NB4 (cell line): ENCODE results near the gene C6orf47.
"Not testable (repeated sequence)": the region's sequence is repeated elsewhere in the genome, so short reads cannot be mapped to it uniquely, and the experiment has no call there.

Experiments used
- DNase-seq: peaks from one replicate; pipeline ENCODE4 v3.0.0; 2010; ENCODE audit warnings: low read depth
- H3K4me3 ChIP-seq: one replicate; pipeline ENCODE4 v1.5.1; 2011; ENCODE audit warnings: mild to moderate bottlenecking, low read depth, low read length, moderate library complexity
- MYC ChIP-seq: IDR thresholded peaks from 2 replicates; pipeline ENCODE4 v1.6.1; 2011; ENCODE audit warnings: low read depth, low read length
- POLR2A ChIP-seq: IDR thresholded peaks from 2 replicates; pipeline ENCODE4 v1.6.1; 2011; ENCODE audit warnings: mild to moderate bottlenecking; ENCODE audit not compliant: insufficient read length; ENCODE audit errors: extremely low read depth
- TF ChIP-seq, protein P1 (sequence below): IDR thresholded peaks from 2 replicates; pipeline ENCODE4 v1.6.1; 2011; ENCODE audit warnings: low read depth, low read length
- TF ChIP-seq, protein P2 (sequence below): IDR thresholded peaks from one replicate; pipeline ENCODE4 v1.5.1; 2012; ENCODE audit warnings: low read depth, low read length

C6orf47 gene, protein sequence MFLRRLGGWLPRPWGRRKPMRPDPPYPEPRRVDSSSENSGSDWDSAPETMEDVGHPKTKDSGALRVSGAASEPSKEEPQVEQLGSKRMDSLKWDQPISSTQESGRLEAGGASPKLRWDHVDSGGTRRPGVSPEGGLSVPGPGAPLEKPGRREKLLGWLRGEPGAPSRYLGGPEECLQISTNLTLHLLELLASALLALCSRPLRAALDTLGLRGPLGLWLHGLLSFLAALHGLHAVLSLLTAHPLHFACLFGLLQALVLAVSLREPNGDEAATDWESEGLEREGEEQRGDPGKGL

DNA sequence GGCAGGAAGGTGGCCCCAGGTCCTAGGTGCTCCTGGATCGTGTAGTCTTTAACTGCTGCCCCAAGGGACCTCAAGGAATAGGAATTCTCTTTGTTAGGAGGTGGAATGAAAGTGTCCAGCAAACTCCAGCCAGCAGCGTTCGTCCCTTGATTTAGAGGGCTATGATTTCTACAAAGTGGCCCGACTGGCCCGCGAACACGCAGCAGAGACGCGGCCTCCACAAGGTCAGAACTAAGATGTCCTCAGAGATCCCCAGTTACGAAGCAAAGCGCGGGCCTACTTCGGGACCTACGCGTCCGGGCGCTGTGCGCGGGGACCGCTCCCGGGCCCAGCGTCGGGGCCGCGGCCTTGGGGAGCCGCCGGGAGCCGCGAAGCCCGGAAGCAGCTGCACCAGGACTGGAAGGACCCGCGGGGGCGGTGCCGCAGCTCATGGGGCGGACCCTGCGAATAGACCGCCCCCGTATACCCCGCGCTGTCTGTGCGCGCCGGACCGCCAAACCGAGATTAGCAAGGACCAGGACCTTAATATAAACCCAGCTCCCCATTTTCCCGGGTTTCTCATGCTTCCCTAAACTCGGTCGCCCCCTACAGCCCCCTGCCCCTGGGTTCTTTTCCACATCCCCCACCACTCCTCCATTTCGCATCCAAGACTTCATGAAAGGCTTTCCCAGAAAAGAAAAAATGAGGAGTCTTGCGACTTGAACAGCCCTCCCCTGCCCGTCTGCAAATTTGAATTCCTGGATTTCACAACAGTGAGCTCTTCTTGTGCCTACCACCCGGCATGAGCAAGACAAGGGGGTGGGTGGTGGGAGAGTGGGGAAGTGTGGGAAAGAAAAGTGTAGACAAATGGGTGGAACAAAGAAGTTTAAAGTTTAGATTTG is at the start of gene C6orf47:
TSS of gene C6orf47 (minus strand) at position 398 of the 881 bp plus-strand sequence. CDS start 831 bp downstream, outside the sequence.
- peak within 1 kb of the TSS; percentile 90 for H3K4me3 ChIP-seq
- TF ChIP-seq, protein P1, sequence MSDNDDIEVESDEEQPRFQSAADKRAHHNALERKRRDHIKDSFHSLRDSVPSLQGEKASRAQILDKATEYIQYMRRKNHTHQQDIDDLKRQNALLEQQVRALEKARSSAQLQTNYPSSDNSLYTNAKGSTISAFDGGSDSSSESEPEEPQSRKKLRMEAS, result peak; percentile 57; the same call in 1 of the 2 replicates
- TF ChIP-seq MYC (no peak; the same call in 1 of the 2 replicates), POLR2A (peak; percentile 75)
- DNase-seq, result peak; percentile 95

DNA sequence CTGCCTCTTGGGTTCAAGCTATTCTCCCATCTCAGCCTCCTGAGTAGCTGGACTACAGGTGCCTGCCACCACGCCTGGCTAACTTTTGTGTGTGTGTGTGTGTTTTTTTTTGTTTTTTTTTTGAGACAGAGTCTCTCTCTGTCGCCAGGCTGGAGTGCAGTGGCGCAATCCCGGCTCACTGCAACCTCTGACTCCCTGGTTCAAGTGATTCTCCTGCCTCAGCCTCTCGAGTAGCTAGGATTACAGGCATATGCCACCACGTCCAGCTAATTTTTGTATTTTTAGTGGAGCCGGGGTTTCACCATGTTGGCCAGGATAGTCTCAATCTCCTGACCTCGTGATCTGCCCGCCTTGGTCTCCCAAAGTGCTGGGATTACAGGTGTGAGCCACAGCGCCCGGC is 48.6 kb upstream of the C6orf47 start:
- H3K4me3 ChIP-seq, DNase-seq: not testable (repeated sequence)

DNA sequence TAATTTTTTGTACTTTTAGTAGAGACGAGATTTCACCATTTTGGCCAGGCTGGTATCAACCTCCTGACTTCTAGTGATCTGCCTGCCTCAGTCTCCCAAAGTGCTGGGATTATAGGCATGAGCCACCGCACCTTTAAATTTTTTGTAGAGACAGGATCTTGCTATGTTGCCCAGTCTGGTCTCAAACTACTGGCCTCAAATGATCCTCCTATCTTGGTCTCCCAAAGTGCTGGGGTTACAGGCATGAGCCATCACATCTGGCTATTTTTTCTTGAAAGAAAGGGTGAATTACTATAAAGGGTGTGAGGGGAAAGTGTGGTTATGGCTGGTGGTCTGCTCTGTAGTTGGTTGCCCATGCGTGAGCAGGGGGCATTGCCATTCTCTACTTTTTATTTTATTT is 47.6 kb upstream of the C6orf47 start:
- DNase-seq, result no peak
- TF ChIP-seq, protein P1, result no peak
- TF ChIP-seq MYC (no peak), POLR2A (no peak)
- TF ChIP-seq, protein P2, sequence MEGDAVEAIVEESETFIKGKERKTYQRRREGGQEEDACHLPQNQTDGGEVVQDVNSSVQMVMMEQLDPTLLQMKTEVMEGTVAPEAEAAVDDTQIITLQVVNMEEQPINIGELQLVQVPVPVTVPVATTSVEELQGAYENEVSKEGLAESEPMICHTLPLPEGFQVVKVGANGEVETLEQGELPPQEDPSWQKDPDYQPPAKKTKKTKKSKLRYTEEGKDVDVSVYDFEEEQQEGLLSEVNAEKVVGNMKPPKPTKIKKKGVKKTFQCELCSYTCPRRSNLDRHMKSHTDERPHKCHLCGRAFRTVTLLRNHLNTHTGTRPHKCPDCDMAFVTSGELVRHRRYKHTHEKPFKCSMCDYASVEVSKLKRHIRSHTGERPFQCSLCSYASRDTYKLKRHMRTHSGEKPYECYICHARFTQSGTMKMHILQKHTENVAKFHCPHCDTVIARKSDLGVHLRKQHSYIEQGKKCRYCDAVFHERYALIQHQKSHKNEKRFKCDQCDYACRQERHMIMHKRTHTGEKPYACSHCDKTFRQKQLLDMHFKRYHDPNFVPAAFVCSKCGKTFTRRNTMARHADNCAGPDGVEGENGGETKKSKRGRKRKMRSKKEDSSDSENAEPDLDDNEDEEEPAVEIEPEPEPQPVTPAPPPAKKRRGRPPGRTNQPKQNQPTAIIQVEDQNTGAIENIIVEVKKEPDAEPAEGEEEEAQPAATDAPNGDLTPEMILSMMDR, result no peak
- H3K4me3 ChIP-seq, result no peak overlapping the region

DNA sequence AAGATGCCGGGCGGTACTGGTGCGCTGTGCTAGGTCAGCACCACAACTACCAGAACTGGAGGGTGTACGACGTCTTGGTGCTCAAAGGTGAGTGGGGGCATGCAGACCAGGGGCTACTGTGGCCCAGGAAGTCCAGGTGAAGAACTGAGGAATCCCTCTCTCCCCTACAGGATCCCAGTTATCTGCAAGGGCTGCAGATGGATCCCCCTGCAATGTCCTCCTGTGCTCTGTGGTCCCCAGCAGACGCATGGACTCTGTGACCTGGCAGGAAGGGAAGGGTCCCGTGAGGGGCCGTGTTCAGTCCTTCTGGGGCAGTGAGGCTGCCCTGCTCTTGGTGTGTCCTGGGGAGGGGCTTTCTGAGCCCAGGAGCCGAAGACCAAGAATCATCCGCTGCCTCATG is 47.1 kb upstream of the C6orf47 start:
- TF ChIP-seq MYC (no peak), POLR2A (no peak)
- TF ChIP-seq, protein P2, result no peak
- TF ChIP-seq, protein P1, result no peak
- H3K4me3 ChIP-seq, result no peak overlapping the region
- no peak for DNase-seq

DNA sequence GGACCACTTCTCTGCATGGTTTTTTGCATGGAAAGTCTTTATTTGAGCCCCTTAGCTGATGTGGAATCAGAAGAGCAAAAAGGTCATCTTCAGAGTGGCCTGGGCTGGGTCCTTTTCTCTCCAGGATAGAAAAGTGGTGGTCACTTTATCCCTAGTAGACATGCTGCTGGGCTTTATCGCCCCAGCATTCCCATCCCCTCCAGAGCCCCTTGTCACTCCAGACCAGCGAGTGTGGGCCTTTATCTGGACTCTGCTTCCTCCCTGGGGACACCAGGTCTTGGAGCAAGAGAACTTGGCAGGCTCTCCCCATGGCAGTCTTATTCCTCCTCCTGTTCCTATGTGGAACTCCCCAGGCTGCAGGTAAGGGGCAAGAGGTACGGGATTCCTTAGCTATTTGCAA is 46.0 kb upstream of the C6orf47 start, which contains the start of gene LY6G6F:
TSS of gene LY6G6F (plus strand) at position 268 of the 400 bp plus-strand sequence. CDS start at position 309, 41 bp downstream.
- no peak for DNase-seq
- TF ChIP-seq MYC (no peak), POLR2A (no peak)
- TF ChIP-seq, protein P2, result no peak
- TF ChIP-seq, protein P1, result no peak
- no peak within 1 kb of the TSS for H3K4me3 ChIP-seq

DNA sequence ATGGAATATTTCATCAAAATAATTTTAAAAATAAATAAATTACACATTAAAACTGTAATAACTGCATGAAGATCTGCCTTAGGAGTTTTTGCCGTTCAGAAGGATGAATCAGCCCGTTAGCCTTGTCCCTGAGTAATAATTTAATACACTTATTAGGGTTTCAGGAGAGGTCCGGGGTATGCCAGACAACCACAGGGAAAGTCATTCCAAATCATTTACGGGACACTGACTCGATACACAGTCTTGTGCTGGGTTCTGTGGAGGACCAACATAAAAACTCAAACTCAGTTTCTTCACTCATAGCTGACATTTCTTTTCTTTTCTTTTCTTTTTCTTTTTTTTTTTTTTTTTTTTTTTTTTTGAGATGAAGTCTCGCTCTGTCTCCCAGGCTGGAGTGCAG is 45.4 kb upstream of the C6orf47 start:
- no peak for DNase-seq
- H3K4me3 ChIP-seq, result no peak overlapping the region
- TF ChIP-seq, protein P2, result no peak
- TF ChIP-seq MYC (no peak), POLR2A (no peak)
- TF ChIP-seq, protein P1, result no peak
